ENCODE data around the gene CPNE5. TPM values are rescaled to one million over a fixed set of nuclear protein-coding genes. Genes with fewer than 3 reads are reported as not detected.
A peak's percentile ranks its signal among the peaks of the same experiment; 100 is the strongest.

Gene CPNE5
- total and polyA plus RNA-seq, 8 donors: 1.2 to 15.9 (median 2.4) TPM; not detected in 1

DNA sequence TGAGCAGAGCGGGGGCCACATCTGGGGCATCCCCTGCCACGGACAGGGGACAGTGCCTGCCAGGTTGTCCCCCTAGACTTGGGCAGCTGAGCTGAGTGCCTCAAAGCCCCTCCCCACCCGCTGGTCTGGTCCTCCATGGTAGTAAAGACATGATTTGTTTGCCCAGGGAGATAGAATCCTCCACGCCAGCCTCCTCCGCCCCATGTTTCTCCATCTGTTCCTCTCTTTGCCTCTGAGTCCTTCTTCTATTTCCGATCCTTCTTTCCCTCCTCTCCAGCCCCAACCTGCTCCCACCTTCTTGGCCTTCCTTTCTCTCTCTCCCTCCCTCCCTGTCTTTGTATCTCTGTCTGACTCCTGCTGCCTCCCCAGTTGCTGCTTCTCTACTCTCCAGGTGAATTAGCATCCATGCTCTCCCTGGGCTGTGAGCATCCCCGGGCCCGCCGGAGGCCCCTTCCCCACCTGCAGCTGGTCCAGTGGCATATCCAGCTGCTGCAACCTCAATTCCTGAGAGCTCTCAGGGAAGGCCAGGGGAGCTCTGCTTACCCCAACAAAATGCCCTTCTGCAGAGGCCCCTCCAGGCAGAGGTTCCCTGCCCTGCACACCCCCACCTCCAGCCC, 45.8 kb downstream of the CPNE5 start:
- DNase-seq: no peak
- H3K27me3 ChIP-seq: peaks cover 0 to 36% (median 0%) of the 10 kb centered on the region in 3 donors
- H3K4me3 ChIP-seq: no peak overlapping the region
- TF ChIP-seq POLR2A (IDR thresholded peaks at IDR 0.05) (no peak), POLR2AphosphoS5 (IDR thresholded peaks at IDR 0.05) (no peak), EP300 (IDR thresholded peaks at IDR 0.05) (no peak)
- TF ChIP-seq, protein P1, sequence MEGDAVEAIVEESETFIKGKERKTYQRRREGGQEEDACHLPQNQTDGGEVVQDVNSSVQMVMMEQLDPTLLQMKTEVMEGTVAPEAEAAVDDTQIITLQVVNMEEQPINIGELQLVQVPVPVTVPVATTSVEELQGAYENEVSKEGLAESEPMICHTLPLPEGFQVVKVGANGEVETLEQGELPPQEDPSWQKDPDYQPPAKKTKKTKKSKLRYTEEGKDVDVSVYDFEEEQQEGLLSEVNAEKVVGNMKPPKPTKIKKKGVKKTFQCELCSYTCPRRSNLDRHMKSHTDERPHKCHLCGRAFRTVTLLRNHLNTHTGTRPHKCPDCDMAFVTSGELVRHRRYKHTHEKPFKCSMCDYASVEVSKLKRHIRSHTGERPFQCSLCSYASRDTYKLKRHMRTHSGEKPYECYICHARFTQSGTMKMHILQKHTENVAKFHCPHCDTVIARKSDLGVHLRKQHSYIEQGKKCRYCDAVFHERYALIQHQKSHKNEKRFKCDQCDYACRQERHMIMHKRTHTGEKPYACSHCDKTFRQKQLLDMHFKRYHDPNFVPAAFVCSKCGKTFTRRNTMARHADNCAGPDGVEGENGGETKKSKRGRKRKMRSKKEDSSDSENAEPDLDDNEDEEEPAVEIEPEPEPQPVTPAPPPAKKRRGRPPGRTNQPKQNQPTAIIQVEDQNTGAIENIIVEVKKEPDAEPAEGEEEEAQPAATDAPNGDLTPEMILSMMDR (IDR thresholded peaks at IDR 0.05): no peak
- 71 to 81% (median 74%) methylated on average over 9 of the region's 9 CpGs for WGBS, 5 donors
- intact Hi-C loops (cut with DNase I; ENCODE audit: low total_unique reads): no loop called here
- H3K4me1 ChIP-seq: peaks cover 0 to 6% (median 0%) of the 10 kb centered on the region in 4 donors
- H3K27ac ChIP-seq: no peak overlapping the region
- no peaks in the 10 kb centered on the region for H3K36me3 ChIP-seq
- H3K9me3 ChIP-seq: no peaks in the 10 kb centered on the region

DNA sequence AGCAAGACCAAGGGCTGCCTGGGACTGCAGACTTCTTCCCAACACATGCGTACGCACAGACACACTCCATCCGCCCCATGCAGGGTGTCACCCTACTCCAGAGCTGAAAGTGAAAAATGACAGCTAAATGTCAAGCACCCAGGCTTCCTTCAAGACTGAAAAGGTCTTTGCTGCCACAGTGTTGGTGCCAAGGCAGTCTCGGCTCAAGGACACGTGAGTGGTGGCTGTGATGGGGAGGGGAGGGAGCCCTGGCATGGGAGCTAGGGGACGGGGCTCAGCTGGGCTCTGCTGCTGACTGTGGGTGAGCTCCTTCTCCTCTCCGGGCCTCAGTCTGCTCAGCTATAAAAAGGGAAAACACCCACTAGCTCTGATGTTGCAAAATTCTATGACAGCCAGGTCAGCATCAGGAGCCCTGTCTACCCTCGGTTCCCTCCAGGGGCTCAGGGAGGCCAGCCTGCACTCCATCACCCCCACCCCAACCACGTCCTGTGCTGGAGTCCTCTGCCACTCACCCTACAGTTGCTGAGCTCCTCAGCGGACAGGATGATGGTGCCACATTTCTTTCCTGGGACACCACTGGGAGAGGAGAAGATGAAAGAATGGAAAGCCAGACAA, 47.6 kb downstream of the CPNE5 start:
- intact Hi-C loops (cut with DNase I; ENCODE audit: low total_unique reads): no loop called here
- no peak overlapping the region for H3K27ac ChIP-seq
- 65 to 80% (median 70%) methylated on average over 10 of the region's 10 CpGs for WGBS, 5 donors
- H3K9me3 ChIP-seq: no peaks in the 10 kb centered on the region
- no peak overlapping the region for H3K4me3 ChIP-seq
- peaks cover 0 to 6% (median 0%) of the 10 kb centered on the region in 4 donors for H3K4me1 ChIP-seq
- peaks cover 0 to 41% (median 0%) of the 10 kb centered on the region in 3 donors for H3K27me3 ChIP-seq
- H3K36me3 ChIP-seq: no peaks in the 10 kb centered on the region
- no peak for DNase-seq
- TF ChIP-seq POLR2AphosphoS5 (IDR thresholded peaks at IDR 0.05) (no peak), POLR2A (IDR thresholded peaks at IDR 0.05) (no peak)
- TF ChIP-seq, protein P1 (IDR thresholded peaks at IDR 0.05): no peak

DNA sequence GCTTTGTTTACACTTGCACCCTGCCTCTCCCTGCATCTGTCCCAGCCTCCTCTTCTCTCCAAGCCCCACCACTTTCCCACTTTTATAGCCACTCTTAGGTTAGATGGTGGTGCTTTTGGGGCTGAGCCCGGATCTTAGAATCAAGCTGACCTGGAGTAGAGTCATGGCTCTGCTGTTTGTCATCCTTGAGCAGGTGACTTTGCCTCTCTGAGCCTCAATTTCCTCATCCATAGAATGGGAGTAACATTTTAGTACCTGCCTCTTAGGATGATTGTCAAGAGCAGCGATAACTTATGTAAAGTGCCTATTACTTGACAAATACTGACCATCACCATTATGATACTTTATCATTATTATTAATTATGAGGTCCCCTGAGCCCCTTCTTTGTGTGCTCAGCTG, 48.2 kb downstream of the CPNE5 start:
- no peaks in the 10 kb centered on the region for H3K9me3 ChIP-seq
- no peak for DNase-seq
- peaks cover 0 to 6% (median 0%) of the 10 kb centered on the region in 4 donors for H3K4me1 ChIP-seq
- H3K27ac ChIP-seq: no peak overlapping the region
- intact Hi-C loops (cut with DNase I; ENCODE audit: low total_unique reads): no loop called here
- no peaks in the 10 kb centered on the region for H3K36me3 ChIP-seq
- WGBS, 5 donors: 79 to 93% (median 84%) methylated on average over 2 of the region's 2 CpGs
- TF ChIP-seq, protein P1 (IDR thresholded peaks at IDR 0.05): no peak
- H3K4me3 ChIP-seq: no peak overlapping the region
- peaks cover 0 to 41% (median 0%) of the 10 kb centered on the region in 3 donors for H3K27me3 ChIP-seq

DNA sequence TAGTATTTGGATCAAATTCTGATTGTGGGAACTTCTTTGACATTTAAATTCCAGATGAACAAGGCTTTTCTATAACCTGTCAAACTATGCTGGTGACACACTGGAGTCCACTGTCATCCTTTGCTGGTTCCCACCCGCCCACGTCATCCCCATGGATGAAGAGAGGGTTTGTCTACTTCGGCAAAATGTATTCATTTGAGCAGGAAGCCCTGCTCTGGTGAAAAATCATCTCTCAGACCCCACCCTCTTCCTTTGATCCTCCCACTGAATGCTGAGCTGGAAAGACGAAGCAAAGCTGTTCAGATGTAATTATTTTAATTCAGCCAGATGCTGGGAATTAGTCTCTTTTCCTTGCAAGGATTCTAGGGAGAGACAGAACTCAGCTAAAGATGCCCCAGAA, 50.5 kb downstream of the CPNE5 start:
- Histone ChIP-seq H3K4me1 (peaks cover 0 to 6% (median 0%) of the 10 kb centered on the region in 4 donors), H3K9me3 (no peaks in the 10 kb centered on the region)
- WGBS, 5 donors: 37 to 49% (median 39%) methylated on average over 4 of the region's 4 CpGs

More for the DNA sequence above, 50.5 kb downstream of the CPNE5 start:
- TF ChIP-seq POLR2AphosphoS5 (IDR thresholded peaks at IDR 0.05) (no peak), EP300 (IDR thresholded peaks at IDR 0.05) (no peak), POLR2A (IDR thresholded peaks at IDR 0.05) (no peak)
- TF ChIP-seq, protein P1 (IDR thresholded peaks at IDR 0.05): no peak
- no peak overlapping the region for H3K4me3 ChIP-seq
- H3K36me3 ChIP-seq: no peaks in the 10 kb centered on the region
- H3K27me3 ChIP-seq: peaks cover 0 to 38% (median 0%) of the 10 kb centered on the region in 3 donors
- H3K27ac ChIP-seq: no peak overlapping the region
- intact Hi-C loops (cut with DNase I; ENCODE audit: low total_unique reads): no loop called here
- peak in 1 of 2 donors; percentile 69 for DNase-seq

Data from stomach (tissue), 9 donors.